Heart left ventricle (tissue), 13 donors: Measurements from ENCODE around the gene ATP9B.

Experiments used
- POLR2A ChIP-seq, 2 donors: fragments of 450-650 bp; IDR thresholded peaks; one replicate each; pipeline ENCODE4 v1.6.1; 2017; ENCODE audit warnings: antibody characterized with exemption in 2 of 2, mild to moderate bottlenecking in 2 of 2, moderate library complexity in 2 of 2
- TF ChIP-seq, protein P1 (sequence below), 12 donors: fragments of 200-600 bp; sonication (generic) in 4 of 12; IDR thresholded peaks; one replicate each; pipeline versions ENCODE4 v1.5.0 to v1.8.0; 2018 to 2022; ENCODE audit warnings: antibody characterized with exemption in 12 of 12, mild to moderate bottlenecking in 5 of 12
- donor health status: ischemic (EF 13 %, LVEDD 7.1; RV severe dilation, severe dysfunction).
- donor health status: DM: no; HTN: yes; CAD: no.
- donor health status: DM: no; HTN: no; CAD: no.
- donor health status: ischemic (EF 25% LVEDD 6.9; RV normal size, moderate dysfunction).
- donor health status: ischemic (EF 25% LVEDD 5.7; RV mildly dilated, moderate dysfunction).
- donor health status: ischemic (EF 35%, LVEDD 5.7; RV mildly dilated, moderate dysfunction).
- donor health status: nonischemic (EF 11% LVEDD 7.7; RV severe dilation, severe dysfunction).
- donor health status: DM: yes; HTN: yes; CAD: no.
- donor health status: PGD.
- donor health status: ischemic (EF 29% LVEDD 5.4; RV normal size, mild dysfunction).
- donor health status: nonischemic (EF 23%, LVEDD 6.1; RV moderate dilation, normal function).

DNA sequence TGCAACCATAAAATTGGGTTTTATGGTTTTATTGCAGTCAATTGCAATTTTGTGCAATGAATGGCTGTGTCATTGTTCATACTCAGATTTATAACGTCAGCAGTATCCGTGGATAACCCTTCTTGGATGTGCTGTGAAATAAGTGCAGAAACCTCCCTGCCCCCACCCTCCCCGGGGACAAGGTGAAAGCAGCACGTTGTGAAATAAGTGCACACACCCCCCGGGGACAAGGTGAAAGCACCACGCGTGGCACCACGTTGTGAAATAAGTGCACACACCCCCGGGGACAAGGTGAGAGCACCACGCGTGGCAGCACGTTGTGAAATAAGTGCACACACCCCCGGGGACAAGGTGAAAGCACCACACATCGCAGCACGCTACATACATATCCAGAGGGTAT is 232.9 kb downstream of the ATP9B start:
- TF ChIP-seq, protein P1, sequence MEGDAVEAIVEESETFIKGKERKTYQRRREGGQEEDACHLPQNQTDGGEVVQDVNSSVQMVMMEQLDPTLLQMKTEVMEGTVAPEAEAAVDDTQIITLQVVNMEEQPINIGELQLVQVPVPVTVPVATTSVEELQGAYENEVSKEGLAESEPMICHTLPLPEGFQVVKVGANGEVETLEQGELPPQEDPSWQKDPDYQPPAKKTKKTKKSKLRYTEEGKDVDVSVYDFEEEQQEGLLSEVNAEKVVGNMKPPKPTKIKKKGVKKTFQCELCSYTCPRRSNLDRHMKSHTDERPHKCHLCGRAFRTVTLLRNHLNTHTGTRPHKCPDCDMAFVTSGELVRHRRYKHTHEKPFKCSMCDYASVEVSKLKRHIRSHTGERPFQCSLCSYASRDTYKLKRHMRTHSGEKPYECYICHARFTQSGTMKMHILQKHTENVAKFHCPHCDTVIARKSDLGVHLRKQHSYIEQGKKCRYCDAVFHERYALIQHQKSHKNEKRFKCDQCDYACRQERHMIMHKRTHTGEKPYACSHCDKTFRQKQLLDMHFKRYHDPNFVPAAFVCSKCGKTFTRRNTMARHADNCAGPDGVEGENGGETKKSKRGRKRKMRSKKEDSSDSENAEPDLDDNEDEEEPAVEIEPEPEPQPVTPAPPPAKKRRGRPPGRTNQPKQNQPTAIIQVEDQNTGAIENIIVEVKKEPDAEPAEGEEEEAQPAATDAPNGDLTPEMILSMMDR (IDR thresholded peaks at IDR 0.05) = no peak
- no peak for TF ChIP-seq POLR2A (IDR thresholded peaks at IDR 0.05)
